SK-N-SH (cell line): Measurements from ENCODE around the gene CCT6A. TPM values are rescaled to one million over a fixed set of nuclear protein-coding genes. Genes with fewer than 3 reads are reported as not detected.
"Not testable (repeated sequence)": the region's sequence is repeated elsewhere in the genome, so short reads cannot be mapped to it uniquely, and the experiment has no call there.

Experiments used
- CTCF ChIA-PET: fragments of 300-600, 350-600 bp; formaldehyde crosslinking; extraction: SDS; loops from one replicate; lab custom pipeline; 2021; lab: Yijun Ruan, JAX
- POLR2A ChIA-PET: fragments of 350-600 bp; sonication (Branson Sonifier 250); formaldehyde crosslinking; extraction: SDS; loops from one replicate; lab custom pipeline; 2020; ENCODE audit warnings: antibody characterized with exemption, inconsistent platforms; lab: Yijun Ruan, JAX
- DNase-seq: peaks from one replicate; pipeline ENCODE4 v3.0.0; 2012
- H2AFZ ChIP-seq: fragments of 200-600 bp; sonication (generic); 2 replicates; pipeline ENCODE4 v1.8.1; 2016; ENCODE audit warnings: antibody characterized with exemption, mild to moderate bottlenecking, low read depth
- H3F3A ChIP-seq: fragments of 200-600 bp; sonication (generic); replicated peaks from 2 replicates; pipeline ENCODE3; 2016; ENCODE audit warnings: antibody characterized with exemption, mild to moderate bottlenecking; ENCODE audit not compliant: insufficient read depth
- H3K27ac ChIP-seq, 2 experiments: fragments of 200-500 bp in 1 of 2; fragments of 200-600 bp in 1 of 2; sonication (Bioruptor generic) in 1 of 2; sonication (generic), shearing (Covaris generic) in 1 of 2; 2 replicates each; pipeline versions ENCODE4 v1.5.1 to v1.6.1; 2014 to 2016; ENCODE audit warnings: low read depth in 2 of 2, inconsistent platforms in 1 of 2, low read length in 1 of 2, mild to moderate bottlenecking in 1 of 2, mixed read lengths in 1 of 2
- H3K27me3 ChIP-seq: fragments of 200-600 bp; sonication (generic), shearing (Covaris generic); 2 replicates; pipeline ENCODE4 v1.6.1; 2016; ENCODE audit warnings: mixed run types; ENCODE audit not compliant: insufficient read depth
- H3K36me3 ChIP-seq, 2 experiments: fragments of 200-500 bp in 1 of 2; fragments of 200-600 bp in 1 of 2; sonication (Bioruptor generic) in 1 of 2; sonication (generic) in 1 of 2; replicated peaks in 1 of 2; 2 replicates each; pipeline versions ENCODE3 to v1.5.1; 2014 to 2016; ENCODE audit warnings: low read length in 1 of 2, mild to moderate bottlenecking in 1 of 2; ENCODE audit not compliant: insufficient read depth in 2 of 2, control insufficient read depth in 1 of 2
- H3K4me1 ChIP-seq, 2 experiments: fragments of 200-500 bp in 1 of 2; fragments of 200-600 bp in 1 of 2; sonication (Bioruptor generic) in 1 of 2; sonication (generic), shearing (Covaris generic) in 1 of 2; 2 replicates each; pipeline versions ENCODE4 v1.5.1 to v1.6.1; 2014 to 2016; ENCODE audit warnings: low read depth in 1 of 2, low read length in 1 of 2, mixed run types in 1 of 2; ENCODE audit not compliant: insufficient read depth in 2 of 2, control insufficient read depth in 1 of 2
- H3K4me2 ChIP-seq: fragments of 200-600 bp; sonication (generic), shearing (Covaris generic); 2 replicates; pipeline ENCODE4 v1.6.1; 2017; ENCODE audit warnings: mixed run types
- H3K4me3 ChIP-seq, 2 experiments: fragments of 200-500 bp in 1 of 2; fragments of 200-600 bp in 1 of 2; sonication (Bioruptor generic) in 1 of 2; sonication (generic), shearing (Covaris generic) in 1 of 2; 2 replicates each; pipeline versions ENCODE4 v1.5.1 to v1.8.1; 2014 to 2016; ENCODE audit warnings: low read depth in 2 of 2, inconsistent platforms in 1 of 2, low read length in 1 of 2, mild to moderate bottlenecking in 1 of 2, mixed read lengths in 1 of 2, moderate library complexity in 1 of 2
- H3K79me2 ChIP-seq: fragments of 200-600 bp; sonication (generic); 2 replicates; pipeline ENCODE4 v1.8.1; 2017; ENCODE audit warnings: mild to moderate bottlenecking; ENCODE audit not compliant: insufficient read depth
- H3K9ac ChIP-seq: fragments of 200-600 bp; sonication (generic); 2 replicates; pipeline ENCODE4 v1.6.1; 2017; ENCODE audit warnings: mixed run types
- H3K9me2 ChIP-seq: fragments of 200-600 bp; sonication (generic); 2 replicates; pipeline ENCODE4 v1.6.1; 2017; ENCODE audit warnings: mixed run types
- H3K9me3 ChIP-seq: fragments of 200-600 bp; sonication (generic); 2 replicates; pipeline ENCODE4 v1.6.1; 2017; ENCODE audit warnings: mixed run types, mild to moderate bottlenecking, moderate library complexity
- H4K20me1 ChIP-seq: fragments of 200-600 bp; sonication (generic); 2 replicates; pipeline ENCODE4 v1.6.1; 2017; ENCODE audit warnings: mild to moderate bottlenecking, mixed run types; ENCODE audit not compliant: insufficient read depth
- CHD2 ChIP-seq: fragments of 150-350 bp; IDR thresholded peaks from 2 replicates; pipeline ENCODE4 v1.6.1; 2018; ENCODE audit warnings: low read length; ENCODE audit not compliant: partially characterized antibody
- FOSL2 ChIP-seq: IDR thresholded peaks from 2 replicates; pipeline ENCODE4 v1.4.0; 2012; ENCODE audit warnings: low read depth, mild to moderate bottlenecking, moderate library complexity, borderline replicate concordance
- GABPA ChIP-seq: IDR thresholded peaks from 2 replicates; pipeline ENCODE4 v1.4.0; 2012; ENCODE audit warnings: low read depth, mild to moderate bottlenecking
- MEF2A ChIP-seq: IDR thresholded peaks from 2 replicates; pipeline ENCODE4 v1.4.0; 2012; ENCODE audit warnings: low read depth, borderline replicate concordance
- MXI1 ChIP-seq: IDR thresholded peaks from 2 replicates; pipeline ENCODE4 v1.6.1; 2012; ENCODE audit warnings: mild to moderate bottlenecking, low read depth, low read length, improper control_type of control experiment
- NRF1 ChIP-seq: IDR thresholded peaks from 2 replicates; pipeline ENCODE4 v1.6.1; 2012; ENCODE audit warnings: low read depth, mild to moderate bottlenecking, low read length
- RCOR1 ChIP-seq: fragments of 150-350 bp; IDR thresholded peaks from 2 replicates; pipeline ENCODE4 v1.6.1; 2017; ENCODE audit warnings: antibody characterized with exemption, low read length
- RFX5 ChIP-seq: IDR thresholded peaks from 2 replicates; pipeline ENCODE4 v1.6.1; 2012; ENCODE audit warnings: mild to moderate bottlenecking, improper control_type of control experiment, low read length
- TCF12 ChIP-seq: IDR thresholded peaks from 2 replicates; pipeline ENCODE4 v1.4.0; 2012
- WGBS: methylation state at CpG from one replicate; pipeline ENCODE4 v1.1.6; 2017; ENCODE audit warnings: low lambda C conversion rate; 5-methylcytosine and 5-hydroxymethylcytosine counted together
- polyA plus RNA-seq, 3 experiments: library from polyadenylated mRNA; depleted of rRNA; stranded (reverse); fragments of >200 nt; gene quantifications; 2 replicates each; pipeline ENCODE4 v1.2.3, GENCODE V29; 2012
- TF ChIP-seq, protein P1 (sequence below): fragments of 150-350 bp; IDR thresholded peaks from 2 replicates; pipeline ENCODE4 v1.6.1; 2017; ENCODE audit warnings: antibody characterized with exemption, low read length, low read depth, borderline replicate concordance
- TF ChIP-seq, protein P2 (sequence below): fragments of 200-600 bp; sonication (generic); IDR thresholded peaks from 2 replicates; pipeline ENCODE4 v1.6.1; 2017; ENCODE audit warnings: antibody characterized with exemption, mild to moderate bottlenecking, moderate library complexity
- TF ChIP-seq, protein P3 (sequence below): fragments of 150-350 bp; IDR thresholded peaks from 2 replicates; pipeline ENCODE4 v1.6.1; 2016; ENCODE audit warnings: mild to moderate bottlenecking, low read depth, low read length

The CCT6A gene
- polyA plus RNA-seq, 1 of the 3 experiments (the other 2 are of a cell fraction), result 221 TPM

DNA sequence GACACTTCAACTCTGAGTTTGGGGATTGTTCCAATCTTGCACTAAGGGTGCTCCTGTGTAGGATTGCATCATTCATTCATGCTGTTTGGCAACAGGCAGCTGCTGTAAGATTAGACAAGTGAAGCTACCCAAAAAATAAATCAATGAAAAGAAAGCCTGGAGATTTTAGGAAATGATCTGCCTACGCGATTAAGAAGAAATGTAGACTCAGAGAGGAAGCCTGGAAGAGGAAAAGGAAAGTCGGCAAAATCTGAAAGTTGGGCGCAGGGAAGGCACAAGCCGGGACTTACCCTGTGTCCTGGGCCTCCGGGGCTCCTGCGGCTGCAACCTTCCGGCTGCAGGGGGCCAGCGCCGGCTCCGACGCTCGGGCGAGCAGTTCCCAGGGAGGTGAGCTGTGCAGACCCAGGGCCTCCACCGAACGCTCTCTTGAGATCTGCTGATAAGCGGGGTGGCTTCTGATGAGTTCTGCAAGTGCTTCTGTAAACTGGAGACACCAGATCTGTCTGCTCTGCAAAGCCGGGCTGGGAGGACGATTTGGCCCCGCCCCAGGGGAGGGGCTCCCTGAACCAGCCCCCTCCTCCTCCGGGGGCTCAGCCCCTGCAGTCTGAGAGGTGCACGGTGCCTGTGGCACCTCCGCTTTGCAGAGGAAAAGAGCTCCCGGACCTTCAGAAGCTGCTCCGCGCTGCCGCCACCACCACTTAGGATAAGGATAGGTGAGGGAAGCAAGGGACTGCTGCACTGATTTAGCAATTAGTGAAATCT lies 17.7 kb upstream of the CCT6A start (continued):
- TF ChIP-seq, protein P1, sequence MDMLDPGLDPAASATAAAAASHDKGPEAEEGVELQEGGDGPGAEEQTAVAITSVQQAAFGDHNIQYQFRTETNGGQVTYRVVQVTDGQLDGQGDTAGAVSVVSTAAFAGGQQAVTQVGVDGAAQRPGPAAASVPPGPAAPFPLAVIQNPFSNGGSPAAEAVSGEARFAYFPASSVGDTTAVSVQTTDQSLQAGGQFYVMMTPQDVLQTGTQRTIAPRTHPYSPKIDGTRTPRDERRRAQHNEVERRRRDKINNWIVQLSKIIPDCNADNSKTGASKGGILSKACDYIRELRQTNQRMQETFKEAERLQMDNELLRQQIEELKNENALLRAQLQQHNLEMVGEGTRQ, result no peak
- TF ChIP-seq CHD2 (no peak), MXI1 (peak; percentile 68; the same call in 1 of the 2 replicates), GABPA (no peak), MEF2A (no peak)
- TF ChIP-seq, protein P2, sequence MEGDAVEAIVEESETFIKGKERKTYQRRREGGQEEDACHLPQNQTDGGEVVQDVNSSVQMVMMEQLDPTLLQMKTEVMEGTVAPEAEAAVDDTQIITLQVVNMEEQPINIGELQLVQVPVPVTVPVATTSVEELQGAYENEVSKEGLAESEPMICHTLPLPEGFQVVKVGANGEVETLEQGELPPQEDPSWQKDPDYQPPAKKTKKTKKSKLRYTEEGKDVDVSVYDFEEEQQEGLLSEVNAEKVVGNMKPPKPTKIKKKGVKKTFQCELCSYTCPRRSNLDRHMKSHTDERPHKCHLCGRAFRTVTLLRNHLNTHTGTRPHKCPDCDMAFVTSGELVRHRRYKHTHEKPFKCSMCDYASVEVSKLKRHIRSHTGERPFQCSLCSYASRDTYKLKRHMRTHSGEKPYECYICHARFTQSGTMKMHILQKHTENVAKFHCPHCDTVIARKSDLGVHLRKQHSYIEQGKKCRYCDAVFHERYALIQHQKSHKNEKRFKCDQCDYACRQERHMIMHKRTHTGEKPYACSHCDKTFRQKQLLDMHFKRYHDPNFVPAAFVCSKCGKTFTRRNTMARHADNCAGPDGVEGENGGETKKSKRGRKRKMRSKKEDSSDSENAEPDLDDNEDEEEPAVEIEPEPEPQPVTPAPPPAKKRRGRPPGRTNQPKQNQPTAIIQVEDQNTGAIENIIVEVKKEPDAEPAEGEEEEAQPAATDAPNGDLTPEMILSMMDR, result peak; percentile 53
- TF ChIP-seq, protein P3, sequence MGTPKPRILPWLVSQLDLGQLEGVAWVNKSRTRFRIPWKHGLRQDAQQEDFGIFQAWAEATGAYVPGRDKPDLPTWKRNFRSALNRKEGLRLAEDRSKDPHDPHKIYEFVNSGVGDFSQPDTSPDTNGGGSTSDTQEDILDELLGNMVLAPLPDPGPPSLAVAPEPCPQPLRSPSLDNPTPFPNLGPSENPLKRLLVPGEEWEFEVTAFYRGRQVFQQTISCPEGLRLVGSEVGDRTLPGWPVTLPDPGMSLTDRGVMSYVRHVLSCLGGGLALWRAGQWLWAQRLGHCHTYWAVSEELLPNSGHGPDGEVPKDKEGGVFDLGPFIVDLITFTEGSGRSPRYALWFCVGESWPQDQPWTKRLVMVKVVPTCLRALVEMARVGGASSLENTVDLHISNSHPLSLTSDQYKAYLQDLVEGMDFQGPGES, result no peak
- TF ChIP-seq, all 33 proteins: peak for 11

DNA sequence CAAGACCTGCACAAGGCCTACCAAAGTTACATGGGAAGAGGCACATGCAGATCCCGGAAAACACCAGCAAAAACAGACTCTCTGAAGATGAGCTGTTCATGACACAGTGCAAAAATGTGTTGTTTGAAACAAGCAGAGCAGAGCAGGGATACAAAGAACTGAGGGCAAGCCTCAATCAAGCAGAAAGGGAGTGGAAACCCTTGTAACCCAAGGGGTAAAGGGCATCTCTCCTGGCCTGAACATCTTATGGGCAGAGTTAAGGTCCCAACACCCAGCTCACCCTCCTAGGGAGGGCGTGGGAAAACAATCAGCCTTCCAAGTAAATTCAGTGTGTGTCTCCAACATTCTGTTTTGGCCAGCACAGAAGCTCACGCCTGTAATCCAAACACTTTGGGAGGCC lies 10.8 kb upstream of the CCT6A start:
- Histone ChIP-seq H3K27ac (no peak overlapping the region), H3K79me2 (peaks cover 30% of the 10 kb centered on the region; the same call in 1 of the 2 replicates), H2AFZ (no peak overlapping the region), H3K4me2 (no peak overlapping the region), H3K9me2 (no peaks in the 10 kb centered on the region), H3K36me3 (peaks cover 0 to 16% of the 10 kb centered on the region in 2 experiments), H3K9me3 (no peaks in the 10 kb centered on the region), H3F3A (peaks cover under 1% of the 10 kb centered on the region), H4K20me1 (no peaks in the 10 kb centered on the region), H3K4me1 (no peaks in the 10 kb centered on the region), H3K9ac (no peak overlapping the region)
- POLR2A ChIA-PET, result interaction anchor here (1.2 kb wide), 1 partner anchor 11 kb away, joined by 4 read pairs; the partner anchor contains the start of genes CCT6A and PSPH
- no peak for DNase-seq
- no peak for TF ChIP-seq TCF12
- no peak for TF ChIP-seq CHD2
- no peak for TF ChIP-seq RFX5
- no peak for TF ChIP-seq RCOR1
- no peak for TF ChIP-seq NRF1
- no peak for TF ChIP-seq FOSL2
- TF ChIP-seq, all 33 proteins: peak for 0
- Histone ChIP-seq H3K4me3 (no peak overlapping the region), H3K27me3 (no peaks in the 10 kb centered on the region)
- WGBS, result 96% methylated on average over 3 of the region's 3 CpGs
- CTCF ChIA-PET, result interaction anchor here (1.0 kb wide), 1 partner anchor 34 kb away, joined by 3 read pairs; no protein-coding TSS in a partner anchor

DNA sequence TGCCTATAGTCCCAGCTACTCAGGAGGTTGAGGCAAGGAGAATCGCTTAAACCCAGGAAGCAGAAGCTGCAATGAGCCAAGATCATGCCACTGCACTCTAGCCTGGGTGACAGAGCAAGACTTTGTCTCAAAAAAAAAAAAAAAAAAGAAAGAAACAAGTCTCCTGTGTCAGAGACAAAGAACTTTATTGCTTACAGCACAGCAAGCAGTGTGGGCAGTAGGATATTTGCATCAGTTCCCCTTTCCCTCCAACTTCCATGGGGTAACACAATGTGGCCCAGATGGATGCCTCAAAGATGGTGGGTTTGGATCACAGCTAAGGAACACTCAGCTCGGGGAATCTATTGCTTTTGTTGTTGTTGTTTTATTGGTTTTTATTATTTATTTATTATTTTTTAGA lies 5.8 kb upstream of the CCT6A start:
- 96% methylated on average over 2 of the region's 2 CpGs for WGBS
- H3K36me3 ChIP-seq, H2AFZ ChIP-seq, DNase-seq, H3K4me3 ChIP-seq, H3K9me2 ChIP-seq, H3K9ac ChIP-seq, H4K20me1 ChIP-seq, CTCF ChIA-PET, H3K4me2 ChIP-seq, H3K9me3 ChIP-seq, H3K27me3 ChIP-seq, POLR2A ChIA-PET: not testable (repeated sequence)
- Histone ChIP-seq H3F3A (peaks cover 47% of the 10 kb centered on the region), H3K79me2 (peaks cover 61% of the 10 kb centered on the region), H3K4me1 (peaks cover 14 to 31% of the 10 kb centered on the region in 2 experiments; a peak in 3 of 4 replicates), H3K27ac (peak overlapping the region in 1 of 2 experiments; percentile 85; a peak in 1 of 4 replicates)
